Endodermal cell (in vitro differentiated cells): Measurements from ENCODE around the gene NABP2. TPM values are rescaled to one million over a fixed set of nuclear protein-coding genes. Genes with fewer than 3 reads are reported as not detected.
"Not testable (repeated sequence)": the region's sequence is repeated elsewhere in the genome, so short reads cannot be mapped to it uniquely, and the experiment has no call there.

ENCODE experiments used
- DNase-seq: peaks from one replicate; pipeline ENCODE4 v3.0.0-alpha.2; 2017
- H3K27ac ChIP-seq: 2 replicates; pipeline ENCODE4 v1.5.1; 2013; ENCODE audit warnings: mild to moderate bottlenecking, low read depth, low read length, moderate library complexity
- H3K27me3 ChIP-seq: 2 replicates; pipeline ENCODE4 v1.6.1; 2013; ENCODE audit warnings: mild to moderate bottlenecking, low read length, moderate library complexity; ENCODE audit not compliant: insufficient read depth, control insufficient read depth, poor library complexity, severe bottlenecking
- H3K36me3 ChIP-seq: 2 replicates; pipeline ENCODE4 v1.7.0; 2013; ENCODE audit warnings: mild to moderate bottlenecking, low read length, moderate library complexity; ENCODE audit not compliant: control insufficient read depth, insufficient read depth
- H3K4me1 ChIP-seq: one replicate; pipeline ENCODE4 v1.7.0; 2013; ENCODE audit warnings: low read length; ENCODE audit not compliant: control insufficient read depth, insufficient read depth
- H3K4me3 ChIP-seq: 2 replicates; pipeline ENCODE4 v1.5.1; 2013; ENCODE audit warnings: mild to moderate bottlenecking, low read length, moderate library complexity
- H3K9ac ChIP-seq: 2 replicates; pipeline ENCODE4 v1.6.1; 2013; ENCODE audit warnings: mild to moderate bottlenecking, low read length, moderate library complexity; ENCODE audit not compliant: poor library complexity, severe bottlenecking; ENCODE audit errors: extremely low read depth
- H3K9me3 ChIP-seq: 2 replicates; pipeline ENCODE4 v1.6.1; 2013; ENCODE audit warnings: mild to moderate bottlenecking, low read length, moderate library complexity; ENCODE audit not compliant: control insufficient read depth
- H3K27ac Mint-ChIP-seq: 2 replicates; pipeline ENCODE4 v1.8.0; 2020; ENCODE audit warnings: mixed read lengths
- H3K27me3 Mint-ChIP-seq: 2 replicates; pipeline ENCODE4 v1.8.0; 2021; ENCODE audit warnings: mild to moderate bottlenecking, mixed read lengths; ENCODE audit not compliant: insufficient read depth
- H3K36me3 Mint-ChIP-seq: 2 replicates; pipeline ENCODE4 v1.8.0; 2020; ENCODE audit warnings: low read depth, mixed read lengths
- H3K4me1 Mint-ChIP-seq: 2 replicates; pipeline ENCODE4 v1.8.0; 2020; ENCODE audit warnings: mixed read lengths
- H3K4me3 Mint-ChIP-seq: 2 replicates; pipeline ENCODE4 v1.8.0; 2020; ENCODE audit warnings: mild to moderate bottlenecking, moderate library complexity, mixed read lengths
- H3K9me3 Mint-ChIP-seq: 2 replicates; pipeline ENCODE4 v1.8.0; 2020; ENCODE audit warnings: mild to moderate bottlenecking, mixed read lengths
- CTCF ChIP-seq: fragments of 200-600 bp; sonication (generic); conservative IDR thresholded peaks from 2 replicates; pipeline ENCODE4 v1.5.0; 2021; ENCODE audit warnings: antibody characterized with exemption, mild to moderate bottlenecking
- WGBS, 2 experiments: methylation state at CpG; one replicate each; pipeline versions ENCODE4 v1.1.5 to v1.1.7; 2013; ENCODE audit warnings: missing lambda C conversion rate in 2 of 2, mixed read lengths in 1 of 2; ENCODE audit not compliant: insufficient coverage in 1 of 2, insufficient read length in 1 of 2; 5-methylcytosine and 5-hydroxymethylcytosine counted together
- total RNA-seq, 2 donors: library from RNA; stranded (reverse); fragmentation: NEBNext Ultra II Directional in 1 of 2; extraction: Animal tissue kit (Norgen Biotek cat#: 25700) in 1 of 2; gene quantifications; 2 replicates in 1 of 2; 3 replicates in 1 of 2; pipeline ENCODE4 v1.2.1, GENCODE V29; 2021

Gene NABP2
- total RNA-seq, 2 donors from 2014 or later, result 27.0 to 35.1 TPM

GRCh38 chr12:56193025-56193578, 31.0 kb upstream of the NABP2 start:
- Histone ChIP-seq H3K4me1 (no peaks in the 10 kb centered on the region), H3K36me3 (peaks cover 6% of the 10 kb centered on the region), H3K9ac (no peak overlapping the region), H3K27ac (no peak overlapping the region), H3K9me3 (no peaks in the 10 kb centered on the region), H3K27me3 (no peaks in the 10 kb centered on the region), H3K4me3 (no peak overlapping the region)
- H3K36me3 Mint-ChIP-seq, result peaks cover 12% of the 10 kb centered on the region
- H3K4me1 Mint-ChIP-seq, result peaks cover 4% of the 10 kb centered on the region
- no peaks in the 10 kb centered on the region for H3K27me3 Mint-ChIP-seq
- DNase-seq, result peak; percentile 92
- H3K27ac Mint-ChIP-seq, result peak overlapping the region; percentile 78
- WGBS, 2 experiments, result 20 to 57% methylated on average over 1 of the region's 1 CpG
- TF ChIP-seq CTCF, result peak; percentile 89
- H3K9me3 Mint-ChIP-seq, result no peaks in the 10 kb centered on the region
- no peak overlapping the region for H3K4me3 Mint-ChIP-seq

GRCh38 chr12:56196818-56197550, 27.2 kb upstream of the NABP2 start:
- not testable (repeated sequence) for H3K36me3 ChIP-seq, H3K27ac Mint-ChIP-seq, DNase-seq, H3K9ac ChIP-seq, H3K27me3 Mint-ChIP-seq, H3K4me1 ChIP-seq, H3K4me3 Mint-ChIP-seq, H3K27me3 ChIP-seq, H3K9me3 Mint-ChIP-seq, H3K4me3 ChIP-seq, H3K27ac ChIP-seq, H3K9me3 ChIP-seq, H3K4me1 Mint-ChIP-seq
- WGBS, 2 experiments, result 93 to 96% methylated on average over 7 to 11 of the region's 11 CpGs
- peaks cover 12% of the 10 kb centered on the region for H3K36me3 Mint-ChIP-seq

- H3K9me3 Mint-ChIP-seq, result no peaks in the 10 kb centered on the region
- no peak overlapping the region for H3K4me3 ChIP-seq
- H3K9me3 ChIP-seq, result no peaks in the 10 kb centered on the region
- no peak overlapping the region for H3K9ac ChIP-seq
- H3K36me3 Mint-ChIP-seq, result peaks cover 12% of the 10 kb centered on the region
- no peak for TF ChIP-seq CTCF
- no peak for DNase-seq
- H3K4me1 Mint-ChIP-seq, result no peaks in the 10 kb centered on the region
- no peaks in the 10 kb centered on the region for H3K27me3 ChIP-seq
- WGBS, 2 experiments, result 92 to 94% methylated on average over 7 to 9 of the region's 9 CpGs
- no peaks in the 10 kb centered on the region for H3K27me3 Mint-ChIP-seq
- peaks cover 6% of the 10 kb centered on the region for H3K36me3 ChIP-seq
- H3K27ac Mint-ChIP-seq, result peak overlapping the region; percentile 57
- no peak overlapping the region for H3K27ac ChIP-seq
- H3K4me1 ChIP-seq, result no peaks in the 10 kb centered on the region
- H3K4me3 Mint-ChIP-seq, result no peak overlapping the region
Observed at GRCh38 chr12:56197921-56198635, 26.1 kb upstream of the NABP2 start.
